Fibroblast of skin of right quadriceps (primary cell): ENCODE measurements around the gene NTRK3.

Experiments
- DNase-seq: peaks from one replicate; pipeline ENCODE4 v3.0.0-alpha.2; 2013

NTRK3 gene

GRCh38 chr15:88020806-88021205 is 235.7 kb downstream of the NTRK3 start:
- DNase-seq: no peak

- no peak for DNase-seq
Measured at GRCh38 chr15:88019656-88020055, 236.9 kb downstream of the NTRK3 start.

- peak; percentile 88 for DNase-seq
Measured at GRCh38 chr15:88018869-88019641, 237.5 kb downstream of the NTRK3 start.

DNA sequence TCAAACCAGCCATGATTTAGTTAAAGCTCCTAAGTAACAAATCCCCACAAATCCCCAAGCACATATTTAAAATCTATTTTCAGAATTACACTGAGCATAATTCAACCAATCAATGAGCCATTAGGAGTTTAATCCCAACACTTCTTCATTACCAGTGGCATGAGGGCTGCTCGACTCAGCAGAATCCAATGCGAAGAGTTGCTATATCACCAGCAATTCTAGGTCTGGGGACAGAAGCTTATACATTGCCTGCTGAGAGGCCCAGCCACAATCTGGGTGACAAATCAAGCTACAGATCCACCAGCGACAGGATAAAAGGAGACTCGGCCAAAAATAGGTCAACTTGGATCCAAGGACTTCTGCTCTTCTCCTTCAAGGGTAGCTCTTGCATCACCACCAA is 238.8 kb downstream of the NTRK3 start:
- no peak for DNase-seq

DNA sequence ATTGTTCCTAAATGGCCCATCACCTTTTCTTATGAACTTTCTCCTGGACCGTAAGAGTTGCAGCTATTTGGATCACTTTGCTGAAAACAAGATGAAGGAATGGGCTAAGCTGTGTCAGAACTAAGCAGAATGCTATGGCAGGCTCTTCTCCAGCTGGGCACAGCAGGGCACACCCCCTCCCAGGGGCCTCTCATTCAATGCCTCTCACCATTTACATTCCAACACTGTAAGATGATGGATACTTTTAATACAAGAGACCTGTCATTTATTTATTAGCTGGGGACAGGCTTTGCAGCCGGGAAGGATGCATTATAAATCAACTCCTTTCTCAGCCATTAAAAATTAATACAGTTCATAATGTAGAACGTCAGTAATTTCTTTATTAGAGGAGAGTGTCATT is 240.1 kb downstream of the NTRK3 start:
- peak; percentile 13 for DNase-seq

DNA sequence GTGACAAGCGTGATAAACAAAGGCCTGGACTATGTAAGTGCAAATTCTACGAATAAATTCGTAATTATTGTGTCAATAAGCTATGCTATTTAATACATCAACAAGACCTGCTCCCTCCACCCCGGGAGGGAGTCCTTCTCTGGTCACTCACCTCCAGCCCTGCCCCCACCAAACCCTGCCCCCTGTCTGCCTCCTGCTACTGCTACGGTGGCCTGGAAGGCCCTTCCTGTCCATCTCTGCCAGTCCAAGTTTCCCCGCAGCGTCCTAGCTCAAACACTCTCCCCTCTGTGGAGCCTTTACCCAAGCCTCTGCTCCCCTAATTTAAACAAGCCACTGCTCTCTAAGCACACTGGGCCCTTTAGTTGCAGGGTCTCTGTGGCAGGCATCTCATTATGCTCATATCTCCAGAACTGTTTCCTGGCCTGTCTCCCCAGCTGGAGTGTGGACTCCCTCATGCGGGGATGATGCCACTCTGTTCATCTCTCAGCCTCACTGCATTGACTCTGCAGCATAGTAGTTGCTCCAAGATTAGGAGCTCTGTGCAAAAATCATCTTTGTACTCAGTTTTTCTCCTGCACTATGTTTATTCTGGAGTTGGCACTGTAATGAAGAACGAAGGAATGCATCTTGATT is 241.2 kb downstream of the NTRK3 start:
- no peak for DNase-seq

GRCh38 chr15:88014454-88015160 is 241.9 kb downstream of the NTRK3 start:
- no peak for DNase-seq

- DNase-seq: no peak
Measured at GRCh38 chr15:88013111-88013510, 243.4 kb downstream of the NTRK3 start.

- DNase-seq: no peak
Measured at GRCh38 chr15:88012688-88013087, 243.9 kb downstream of the NTRK3 start.

DNA sequence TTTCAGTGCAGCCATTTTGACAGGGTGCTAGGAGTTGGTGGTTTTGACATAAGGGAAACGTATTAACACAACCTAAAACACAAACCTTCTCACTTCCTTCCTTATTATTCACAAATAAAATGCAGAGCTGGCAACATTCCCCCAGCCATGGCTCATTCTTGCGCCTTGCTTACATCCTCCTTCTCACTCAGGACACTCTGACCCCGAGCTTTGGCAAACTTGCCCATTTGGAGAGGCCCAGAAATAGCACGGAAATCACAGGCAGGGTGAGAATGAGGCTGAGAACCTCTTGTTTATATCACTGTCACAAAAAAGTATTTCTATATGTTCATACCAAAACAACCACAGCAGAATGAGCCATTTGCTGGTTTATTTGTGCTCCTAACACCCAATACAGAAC is 244.3 kb downstream of the NTRK3 start:
- peak; percentile 10 for DNase-seq

GRCh38 chr15:88011533-88011932 is 245.0 kb downstream of the NTRK3 start:
- DNase-seq: no peak

GRCh38 chr15:88006146-88006545 is 250.4 kb downstream of the NTRK3 start:
- DNase-seq: no peak

GRCh38 chr15:88004399-88004798 is 252.1 kb downstream of the NTRK3 start:
- no peak for DNase-seq

DNA sequence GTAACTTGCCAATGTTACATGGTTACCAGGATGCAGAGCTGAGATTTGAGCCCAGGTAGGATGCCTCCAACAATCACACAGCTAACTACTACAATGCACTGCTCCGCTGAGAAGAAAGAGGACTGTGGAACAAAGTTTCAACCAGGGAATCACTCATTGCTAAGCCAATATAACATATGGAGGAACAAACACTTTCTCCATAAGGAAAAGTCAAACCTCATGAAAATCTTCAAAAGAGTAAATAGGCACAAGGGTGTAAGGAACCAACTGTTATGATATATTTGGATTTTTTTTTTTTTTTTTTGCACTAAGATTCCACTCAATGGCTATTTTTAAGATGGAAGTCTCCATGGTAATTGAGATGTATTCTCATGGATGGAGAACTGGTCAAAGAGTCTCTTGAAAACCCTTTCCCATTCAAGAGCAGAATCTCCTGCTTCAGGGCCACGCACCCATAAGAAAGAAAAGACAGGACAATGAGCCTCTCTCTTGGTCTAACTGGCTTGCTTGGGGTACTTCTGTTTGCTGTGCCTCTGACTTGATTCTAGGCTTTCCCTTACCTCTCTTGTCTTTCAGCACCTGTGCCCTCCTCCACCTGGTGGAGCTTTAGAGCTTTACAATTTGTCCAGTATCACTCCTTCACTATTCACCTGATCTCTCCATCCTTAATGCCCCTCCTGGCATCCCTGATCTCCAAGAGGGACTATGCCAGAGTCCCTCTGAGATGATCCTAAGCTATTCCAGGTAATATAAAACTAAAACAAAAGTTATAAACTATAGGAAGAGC is 252.8 kb downstream of the NTRK3 start:
- no peak for DNase-seq

- DNase-seq: no peak
Measured at GRCh38 chr15:88002706-88003105, 253.8 kb downstream of the NTRK3 start.

GRCh38 chr15:87998630-87999029 is 257.9 kb downstream of the NTRK3 start:
- no peak for DNase-seq

GRCh38 chr15:87986776-87987175 is 269.8 kb downstream of the NTRK3 start:
- DNase-seq: no peak

GRCh38 chr15:87985451-87985850 is 271.1 kb downstream of the NTRK3 start:
- DNase-seq: no peak

DNA sequence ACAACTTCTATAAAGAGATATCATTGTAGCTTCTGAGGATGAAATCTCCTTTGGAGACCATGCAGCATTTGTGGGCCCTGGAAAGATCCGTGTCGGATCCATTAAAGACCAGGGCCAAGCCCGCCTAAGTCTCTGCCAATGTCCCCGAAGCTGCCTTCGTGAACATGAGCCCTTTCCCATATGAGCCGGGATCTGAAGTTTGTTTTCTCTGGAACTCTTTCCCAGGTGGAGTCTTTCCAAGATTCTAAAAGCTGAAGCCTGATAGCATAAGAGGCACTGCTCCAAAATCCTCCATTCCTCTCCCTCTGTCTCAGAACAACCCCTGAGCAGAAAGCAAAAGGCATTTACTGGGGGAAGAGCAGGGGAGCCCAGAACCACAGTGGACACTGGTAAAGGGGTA is 274.6 kb downstream of the NTRK3 start:
- DNase-seq: no peak

DNA sequence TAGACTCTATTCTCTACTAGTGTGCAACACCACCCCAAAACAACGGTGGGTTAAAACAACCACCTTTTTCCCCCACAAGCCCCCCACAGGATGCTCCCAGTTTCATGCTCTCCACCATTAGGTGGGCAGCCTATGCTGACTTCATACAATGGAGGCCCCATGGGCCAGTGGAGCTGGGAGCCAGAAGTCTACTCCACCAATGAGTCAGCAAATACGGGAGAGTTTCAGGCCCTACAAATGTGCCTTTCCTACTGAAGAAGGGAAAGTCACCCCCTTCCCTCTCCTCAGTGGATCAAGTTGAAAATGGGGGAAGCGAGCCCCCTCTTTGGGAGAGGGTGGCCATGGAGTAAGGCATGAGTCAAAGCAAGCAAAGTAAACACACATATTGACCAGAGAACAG is 278.6 kb downstream of the NTRK3 start:
- DNase-seq: no peak

- DNase-seq: no peak
Measured at GRCh38 chr15:87976552-87976951, 280.0 kb downstream of the NTRK3 start.

DNA sequence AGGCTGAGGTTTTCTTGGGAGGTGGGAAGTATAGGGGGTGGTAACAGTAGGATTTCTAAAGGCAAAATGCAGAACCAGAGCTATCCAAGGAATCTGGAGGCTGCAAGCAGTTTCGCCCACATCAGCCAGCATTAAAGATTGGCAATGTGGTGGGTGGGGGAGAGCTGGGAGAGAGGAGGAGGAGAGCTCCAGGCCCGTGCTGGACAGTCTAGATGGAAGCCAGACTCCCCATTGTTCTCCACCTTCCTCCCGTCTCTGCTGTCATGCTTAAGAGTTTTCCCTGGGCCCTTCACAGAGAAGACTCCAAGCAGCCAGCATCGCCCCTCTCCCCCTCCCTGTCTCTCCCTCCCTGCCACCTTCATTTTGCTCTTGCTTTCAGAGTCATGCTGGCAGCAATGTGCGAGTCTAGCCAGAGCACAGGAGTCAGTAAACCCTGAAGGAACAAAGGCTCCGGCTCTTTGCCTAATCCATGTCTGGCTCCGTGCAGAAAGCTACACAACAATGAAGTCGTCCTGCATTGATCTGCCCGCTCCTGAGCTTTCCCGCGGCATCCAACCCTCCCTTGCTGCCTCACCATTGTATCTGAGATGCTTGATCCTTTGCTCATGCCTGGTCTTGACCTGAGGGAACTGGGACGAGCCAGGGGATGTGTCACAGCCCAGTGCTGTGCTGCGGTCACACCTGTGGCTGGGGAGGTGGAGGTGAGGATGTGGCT is 282.9 kb downstream of the NTRK3 start:
- DNase-seq: peak; percentile 51

- DNase-seq: no peak
Measured at GRCh38 chr15:87971076-87971475, 285.5 kb downstream of the NTRK3 start.
